Activated T-cell treated with anti-CD3 and anti-CD28 coated beads, Interleukin-2, amount 50 U/mL, for 4 hours (primary cell): ENCODE measurements around the gene ARL17B. TPM values are rescaled to one million over a fixed set of nuclear protein-coding genes. Genes with fewer than 3 reads are reported as not detected.
"Not testable (repeated sequence)": the region's sequence is repeated elsewhere in the genome, so short reads cannot be mapped to it uniquely, and the experiment has no call there.

Source experiments
- ATAC-seq, 2 donors: fragments of 200-7000 bp; cut with Tn5 transposase; one replicate each; pipeline ENCODE4 v1.10.0; 2021
- DNase-seq: peaks from one replicate; pipeline ENCODE4 v3.0.0-alpha.2; 2020
- H3K27me3 Mint-ChIP-seq: one replicate; pipeline ENCODE4 v1.8.0; 2021; ENCODE audit warnings: low read depth, mixed read lengths
- H3K36me3 Mint-ChIP-seq: one replicate; pipeline ENCODE4 v1.8.0; 2022; ENCODE audit warnings: mixed read lengths; ENCODE audit not compliant: insufficient read depth
- H3K4me1 Mint-ChIP-seq: one replicate; pipeline ENCODE4 v1.8.0; 2021; ENCODE audit warnings: low read depth, mixed read lengths
- H3K4me3 Mint-ChIP-seq: one replicate; pipeline ENCODE4 v1.8.0; 2021; ENCODE audit warnings: mild to moderate bottlenecking, moderate library complexity, mixed read lengths
- H3K9me3 Mint-ChIP-seq: one replicate; pipeline ENCODE4 v1.8.0; 2021; ENCODE audit warnings: mixed read lengths
- total RNA-seq, 3 donors: library from RNA; stranded (reverse); gene quantifications; one replicate each; pipeline ENCODE4 v1.2.1, GENCODE V29; 2021

The ARL17B gene
- total RNA-seq, 3 donors from 2014 or later = 7.9 to 17.2 (median 12.4) TPM

DNA sequence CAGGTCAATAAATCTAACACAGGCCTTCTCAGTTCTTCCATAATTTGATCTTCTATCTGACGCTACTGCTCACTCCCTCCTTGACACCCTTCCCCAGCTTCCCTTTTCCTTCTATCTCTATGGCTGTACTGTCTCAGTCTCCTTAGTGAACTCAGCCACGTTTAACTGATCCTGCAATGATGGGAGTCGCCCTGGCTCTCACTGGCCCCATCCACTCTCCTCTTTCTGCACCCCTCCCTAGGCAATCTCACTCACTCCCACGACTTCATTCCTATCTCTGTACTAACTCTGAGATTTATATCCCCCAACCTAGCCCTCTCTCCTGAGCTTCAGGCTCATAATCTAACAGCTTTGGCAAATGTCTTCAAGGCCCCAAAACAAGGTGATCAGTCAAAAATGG lies 7.7 kb downstream of the ARL17B start:
- not testable (repeated sequence) for H3K36me3 Mint-ChIP-seq, DNase-seq, ATAC-seq, H3K4me3 Mint-ChIP-seq, H3K4me1 Mint-ChIP-seq, H3K27me3 Mint-ChIP-seq, H3K9me3 Mint-ChIP-seq

DNA sequence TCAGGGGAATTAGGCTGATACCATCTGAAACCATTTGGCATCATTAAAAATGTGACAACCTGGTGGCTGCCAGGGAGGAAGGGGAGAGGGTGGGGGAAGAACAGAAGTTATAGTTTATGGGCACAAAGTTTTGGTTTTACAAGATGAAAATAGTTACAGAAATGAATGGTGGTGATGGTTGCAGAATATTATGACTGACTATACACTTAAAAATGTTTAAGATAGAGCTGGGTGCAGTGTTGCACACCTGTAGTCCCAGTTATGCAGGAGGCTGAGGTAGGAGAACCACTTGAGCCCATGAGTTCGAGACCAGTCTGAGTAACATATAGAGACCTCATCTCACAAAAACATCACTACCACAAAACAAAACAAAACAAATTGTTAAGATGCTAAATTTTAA lies 12.5 kb downstream of the ARL17B start:
- not testable (repeated sequence) for ATAC-seq, DNase-seq, H3K4me1 Mint-ChIP-seq, H3K36me3 Mint-ChIP-seq, H3K9me3 Mint-ChIP-seq, H3K4me3 Mint-ChIP-seq, H3K27me3 Mint-ChIP-seq

DNA sequence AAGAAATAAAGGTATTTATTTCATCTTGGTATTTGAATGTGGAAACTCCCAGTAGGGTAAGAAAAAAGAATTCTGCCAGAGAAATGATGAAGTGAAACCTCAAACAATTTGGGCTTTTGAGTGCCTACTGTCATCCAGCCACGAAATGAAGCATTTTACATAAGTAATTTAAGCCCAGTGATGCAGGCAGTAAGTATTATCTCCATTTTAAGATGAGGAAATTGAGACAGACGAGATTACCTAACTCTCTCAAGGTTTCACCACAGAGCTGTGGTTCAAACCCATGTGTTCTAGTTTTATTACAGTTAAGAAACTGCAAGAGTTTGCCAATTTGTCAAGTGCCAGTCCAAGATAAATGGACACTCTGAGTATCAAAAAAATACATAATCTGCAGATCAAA lies 13.2 kb downstream of the ARL17B start:
- H3K9me3 Mint-ChIP-seq, DNase-seq, H3K4me1 Mint-ChIP-seq, H3K27me3 Mint-ChIP-seq, H3K36me3 Mint-ChIP-seq, H3K4me3 Mint-ChIP-seq: not testable (repeated sequence)
- peak in 1 of 2 donors; percentile 18 for ATAC-seq

DNA sequence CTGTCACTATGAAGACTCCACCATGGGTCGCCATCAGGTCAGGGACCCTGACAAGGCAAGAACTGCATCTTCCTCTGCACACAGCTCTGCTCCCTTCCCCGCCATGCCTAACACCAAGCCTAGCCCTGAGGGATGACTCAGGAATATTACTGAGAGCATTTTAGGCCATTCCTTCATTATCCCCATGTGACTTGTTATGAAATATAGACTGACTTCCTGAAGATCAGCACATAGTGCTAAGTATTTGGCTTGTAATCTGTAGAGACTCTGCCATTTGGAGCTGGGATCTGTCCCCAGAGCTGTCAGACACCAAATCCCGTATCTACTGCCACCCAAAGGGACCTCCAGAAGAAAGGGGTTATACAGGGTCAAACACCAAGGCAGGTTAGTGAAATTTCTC lies 19.4 kb downstream of the ARL17B start:
- H3K27me3 Mint-ChIP-seq, H3K4me1 Mint-ChIP-seq: not testable (repeated sequence)

DNA sequence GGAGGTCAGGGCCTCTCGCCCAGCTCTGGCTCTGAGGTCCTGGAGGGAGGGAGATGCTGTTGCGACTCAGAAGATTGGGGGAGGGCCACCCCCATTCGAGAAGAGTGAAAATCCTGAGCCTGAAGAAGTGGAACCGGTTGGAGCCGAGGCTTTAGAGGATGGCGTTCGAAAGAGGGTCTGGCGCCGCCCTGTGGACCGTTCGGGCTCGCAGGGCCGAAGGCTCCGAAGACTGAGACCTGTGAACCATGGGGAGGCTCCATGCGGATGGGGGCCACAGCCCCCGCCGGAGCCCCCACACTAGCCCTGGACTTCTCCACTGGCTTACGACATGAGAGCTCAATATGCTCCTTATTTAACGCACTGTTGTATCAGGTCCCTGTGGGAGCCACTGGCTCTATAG lies 20.3 kb downstream of the ARL17B start:
- H3K27me3 Mint-ChIP-seq, H3K4me3 Mint-ChIP-seq, H3K4me1 Mint-ChIP-seq, H3K36me3 Mint-ChIP-seq, DNase-seq, H3K9me3 Mint-ChIP-seq, ATAC-seq: not testable (repeated sequence)

More for the DNA sequence above, 19.4 kb downstream of the ARL17B start:
- not testable (repeated sequence) for H3K9me3 Mint-ChIP-seq, ATAC-seq, H3K36me3 Mint-ChIP-seq, DNase-seq, H3K4me3 Mint-ChIP-seq

DNA sequence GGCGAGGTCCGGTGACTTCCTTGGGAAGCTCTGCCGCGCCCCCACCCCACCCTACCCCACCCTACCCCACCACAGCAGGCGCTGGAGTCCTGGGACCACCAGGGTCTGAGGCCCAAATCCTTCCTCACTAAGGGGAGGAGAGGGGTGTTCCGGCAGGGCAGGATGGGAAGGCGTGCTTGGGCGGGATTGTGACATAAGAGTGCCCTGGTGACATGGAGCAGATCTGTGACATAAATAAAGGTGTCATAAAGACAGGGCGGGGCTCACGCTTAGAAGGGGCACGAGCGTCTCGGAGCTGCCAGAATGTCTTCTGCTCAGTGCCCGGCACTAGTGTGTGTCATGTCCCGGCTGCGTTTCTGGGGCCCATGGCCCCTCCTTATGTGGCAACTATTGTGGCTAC lies 66.7 kb downstream of the ARL17B start, which contains the start of gene LRRC37A:
Gene LRRC37A, plus strand, starts transcription at position 301 of the 400 bp plus-strand sequence. Its CDS starts 3 bp downstream, at position 304.
- DNase-seq, H3K9me3 Mint-ChIP-seq, H3K4me3 Mint-ChIP-seq, H3K27me3 Mint-ChIP-seq, H3K36me3 Mint-ChIP-seq, ATAC-seq, H3K4me1 Mint-ChIP-seq: not testable (repeated sequence)

DNA sequence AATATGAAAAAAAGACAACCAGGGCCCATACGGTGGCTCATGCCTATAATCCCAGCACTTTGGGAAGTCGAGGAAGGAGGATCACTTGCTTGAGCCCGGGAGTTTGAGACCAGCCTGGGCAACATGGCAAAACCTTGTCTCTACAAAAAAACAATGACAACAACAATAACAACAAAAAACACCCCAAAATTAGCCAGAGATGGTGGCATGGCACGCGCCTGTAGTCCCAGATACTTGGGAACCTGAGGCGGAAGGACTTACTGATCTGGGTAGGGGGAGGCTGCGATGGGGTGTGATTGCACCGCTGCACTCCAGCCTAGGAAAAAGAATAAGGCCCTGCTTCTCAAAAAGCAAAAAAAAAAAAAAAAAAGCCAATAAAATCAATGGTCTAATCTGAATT lies 69.9 kb downstream of the ARL17B start:
- not testable (repeated sequence) for H3K36me3 Mint-ChIP-seq, H3K4me3 Mint-ChIP-seq, H3K9me3 Mint-ChIP-seq, DNase-seq, ATAC-seq, H3K4me1 Mint-ChIP-seq, H3K27me3 Mint-ChIP-seq

DNA sequence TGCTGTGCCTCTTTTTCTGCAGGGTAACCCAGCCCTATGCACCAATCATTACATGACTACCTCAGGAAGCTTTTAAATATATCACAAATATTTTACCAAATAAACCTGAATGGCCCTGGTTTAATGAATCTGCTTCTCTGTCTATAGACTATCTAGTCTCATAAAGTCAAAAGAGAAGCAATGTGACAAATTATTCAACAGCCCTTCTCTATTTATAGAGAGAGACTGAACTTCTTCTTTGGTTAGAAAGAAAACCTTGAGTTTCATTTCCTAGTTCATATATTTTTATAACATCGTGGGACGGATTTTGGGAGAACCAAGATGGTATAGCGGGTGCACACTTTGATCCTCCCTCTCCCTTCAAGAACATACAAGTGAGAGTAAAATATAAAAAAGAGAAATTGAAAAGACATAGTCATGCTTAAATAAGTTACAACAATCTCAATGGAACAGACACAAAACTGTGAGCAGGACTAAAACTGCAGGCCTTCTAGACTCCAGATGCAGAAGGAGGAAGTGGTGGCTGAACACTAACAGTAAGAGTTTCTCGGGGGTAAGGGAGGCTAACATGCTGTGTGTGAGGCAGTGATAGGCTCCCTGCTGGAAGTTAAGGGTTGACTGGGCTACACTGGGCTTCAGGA lies 70.5 kb downstream of the ARL17B start:
- ATAC-seq = peak in 1 of 2 donors; percentile 46
- not testable (repeated sequence) for H3K36me3 Mint-ChIP-seq, H3K4me1 Mint-ChIP-seq, DNase-seq, H3K4me3 Mint-ChIP-seq, H3K27me3 Mint-ChIP-seq, H3K9me3 Mint-ChIP-seq

DNA sequence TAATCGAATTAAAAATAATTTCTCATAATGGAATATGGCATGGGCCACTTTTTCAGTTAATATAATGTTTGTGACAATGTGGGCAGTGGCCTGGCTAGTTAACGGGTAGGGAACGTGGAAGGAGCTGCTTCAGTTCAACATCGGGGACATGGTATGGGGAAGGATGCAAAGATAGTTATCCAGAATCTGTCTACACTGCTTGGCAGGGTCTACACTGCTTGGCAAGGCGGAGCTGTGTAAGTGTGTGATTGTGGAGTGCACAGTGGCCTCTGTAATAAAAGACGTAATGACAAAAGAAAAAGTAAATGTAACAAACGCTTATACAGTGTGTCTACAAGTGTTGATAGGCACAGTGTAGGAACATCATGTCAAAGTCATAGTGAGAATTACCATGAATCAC lies 74.0 kb downstream of the ARL17B start:
- not testable (repeated sequence) for DNase-seq, H3K36me3 Mint-ChIP-seq, H3K27me3 Mint-ChIP-seq, H3K4me3 Mint-ChIP-seq, ATAC-seq, H3K9me3 Mint-ChIP-seq
- H3K4me1 Mint-ChIP-seq = peaks cover 25% of the 10 kb centered on the region

DNA sequence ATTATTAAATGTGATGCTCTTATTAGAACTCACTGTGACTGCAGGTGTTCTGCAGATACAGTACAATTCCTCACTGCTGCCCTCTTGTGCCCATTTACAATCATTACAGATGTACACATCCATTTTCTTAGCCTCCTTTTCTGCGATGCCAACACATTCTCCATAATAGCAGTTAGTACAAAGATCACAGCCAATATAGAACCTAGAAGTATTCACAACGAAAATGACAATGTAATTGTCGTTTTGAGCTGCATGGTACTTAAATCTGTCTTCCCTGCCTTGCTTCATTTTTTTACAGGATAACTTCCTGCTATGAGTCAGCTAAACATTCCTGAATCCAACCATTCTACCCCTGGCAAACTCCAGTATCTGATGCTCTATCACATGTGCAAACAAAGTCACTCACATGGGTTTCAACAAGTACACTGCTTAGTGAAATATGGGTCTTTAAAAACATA lies 74.8 kb downstream of the ARL17B start:
- ATAC-seq (peak in 1 of 2 donors; percentile 46), DNase-seq (peak; percentile 46)
- not testable (repeated sequence) for H3K36me3 Mint-ChIP-seq, H3K4me3 Mint-ChIP-seq, H3K27me3 Mint-ChIP-seq, H3K9me3 Mint-ChIP-seq
- peaks cover 25% of the 10 kb centered on the region for H3K4me1 Mint-ChIP-seq

DNA sequence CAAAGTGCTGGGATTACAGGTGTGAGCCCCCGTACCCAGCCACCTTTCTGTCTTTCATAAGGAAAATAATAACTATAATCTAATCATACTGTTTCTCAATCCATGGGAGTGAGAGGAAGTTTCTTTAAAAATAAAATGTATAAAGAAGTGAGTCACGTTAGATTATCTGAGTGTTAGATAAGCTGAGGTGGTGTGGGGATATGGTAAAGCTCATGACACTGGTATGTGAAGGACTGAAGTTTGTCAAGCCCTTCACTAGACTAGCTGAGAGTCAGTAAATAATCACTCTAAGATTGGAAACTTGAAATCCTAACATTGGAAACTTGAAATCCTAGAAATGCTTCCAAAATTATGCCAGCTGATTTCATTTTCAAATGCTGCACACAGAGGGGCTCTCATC lies 76.1 kb downstream of the ARL17B start:
- not testable (repeated sequence) for H3K27me3 Mint-ChIP-seq, DNase-seq, H3K4me3 Mint-ChIP-seq, H3K9me3 Mint-ChIP-seq, ATAC-seq, H3K36me3 Mint-ChIP-seq
- peaks cover 25% of the 10 kb centered on the region for H3K4me1 Mint-ChIP-seq

DNA sequence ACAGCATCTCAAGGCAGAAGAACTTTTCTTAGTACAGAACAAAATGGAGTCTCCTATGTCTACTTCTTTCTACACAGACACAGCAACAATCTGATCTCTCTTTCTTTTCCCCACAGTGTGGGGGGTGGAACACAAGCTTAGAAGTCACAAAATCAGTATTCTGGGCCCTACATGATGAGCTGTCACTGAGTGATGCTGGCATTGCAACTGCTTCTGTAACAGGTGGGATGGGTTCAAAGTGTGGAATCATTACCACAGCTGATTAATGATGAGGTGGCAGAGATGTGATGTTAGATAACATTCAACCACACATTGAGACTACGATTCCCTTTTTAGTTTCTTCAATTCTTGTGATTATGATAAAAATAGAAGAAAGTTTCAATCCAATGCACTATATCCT lies 77.1 kb downstream of the ARL17B start:
- not testable (repeated sequence) for H3K27me3 Mint-ChIP-seq, H3K9me3 Mint-ChIP-seq, H3K4me3 Mint-ChIP-seq, DNase-seq, H3K36me3 Mint-ChIP-seq
- peaks cover 25% of the 10 kb centered on the region for H3K4me1 Mint-ChIP-seq
- ATAC-seq = peak; percentile 100

DNA sequence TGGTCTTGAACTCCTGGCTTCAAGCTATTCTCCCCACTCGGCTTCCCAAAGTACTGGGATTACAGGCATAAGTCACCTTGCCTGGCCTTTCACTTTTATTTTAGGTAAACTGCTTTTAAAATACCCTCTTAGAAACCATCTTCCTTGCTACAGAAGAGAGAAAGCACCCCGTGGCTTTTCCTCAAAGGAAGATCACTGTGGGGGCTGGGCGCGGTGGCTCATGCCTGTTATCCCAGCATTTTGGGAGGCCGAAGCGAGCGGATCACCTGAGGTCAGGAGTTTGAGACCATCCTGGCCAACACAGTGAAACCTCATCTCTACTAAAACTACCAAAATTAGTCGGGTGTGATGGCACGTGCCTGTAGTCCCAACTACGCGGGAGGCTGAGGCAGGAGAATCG lies 78.9 kb downstream of the ARL17B start:
- not testable (repeated sequence) for ATAC-seq, H3K9me3 Mint-ChIP-seq, H3K4me3 Mint-ChIP-seq, H3K36me3 Mint-ChIP-seq, DNase-seq, H3K27me3 Mint-ChIP-seq
- peaks cover 25% of the 10 kb centered on the region for H3K4me1 Mint-ChIP-seq

DNA sequence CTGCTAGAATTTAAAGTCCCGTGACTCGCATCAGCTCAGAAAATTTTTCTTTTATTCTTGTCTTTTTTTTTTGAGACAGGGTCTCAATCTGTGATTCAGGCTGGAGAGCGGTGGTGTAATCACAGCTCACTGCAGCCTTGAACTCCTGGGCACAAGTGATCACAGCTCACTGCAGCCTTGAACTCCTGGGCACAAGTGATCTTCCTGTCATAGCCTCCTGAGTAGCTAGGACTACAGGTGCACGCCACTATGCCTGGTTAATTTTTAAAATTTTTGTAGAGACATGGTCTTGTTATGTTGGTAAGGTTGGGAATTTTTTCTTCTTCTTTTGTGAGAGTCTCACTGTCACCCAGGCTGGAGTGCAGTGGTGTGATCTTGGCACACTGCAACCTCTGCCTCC lies 80.2 kb downstream of the ARL17B start:
- H3K9me3 Mint-ChIP-seq = not testable (repeated sequence)

DNA sequence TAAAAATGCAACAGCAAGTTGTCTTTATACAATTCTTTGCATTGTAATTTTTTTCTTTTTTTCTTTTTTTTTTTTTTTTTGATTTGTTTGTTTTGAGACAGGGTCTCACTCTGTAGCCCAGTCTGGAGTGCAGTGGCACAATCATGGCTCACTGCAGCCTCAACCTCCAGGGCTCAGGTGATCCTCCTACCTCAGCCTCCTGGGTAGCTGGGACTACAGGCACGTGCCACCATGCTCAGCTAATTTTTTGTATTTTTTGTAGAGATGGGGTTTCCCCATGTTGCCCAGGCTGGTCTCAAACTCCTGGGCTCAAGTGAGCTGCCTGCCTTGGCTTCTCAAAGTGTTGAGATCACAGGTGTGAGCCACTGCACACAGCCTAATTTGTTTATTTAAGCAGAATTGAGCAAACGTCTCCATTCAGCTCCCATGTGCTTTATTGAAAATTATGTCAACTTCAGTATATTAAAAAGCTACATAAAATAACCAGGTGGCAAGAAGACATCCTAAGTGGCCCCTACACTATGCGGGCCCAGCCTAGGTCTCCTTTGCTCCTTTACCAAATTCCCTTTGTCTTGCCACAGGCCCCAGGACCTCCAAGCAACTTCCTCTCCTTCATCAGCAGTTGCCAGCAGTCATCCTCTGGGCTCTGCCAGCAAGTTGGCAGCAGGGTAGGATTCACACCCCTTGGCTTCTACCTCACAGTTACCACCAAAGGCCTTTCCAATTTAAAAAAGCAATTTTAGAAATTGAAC lies 84.7 kb downstream of the ARL17B start:
- H3K4me1 Mint-ChIP-seq, ATAC-seq: not testable (repeated sequence)

More for the DNA sequence above, 80.2 kb downstream of the ARL17B start:
- H3K4me3 Mint-ChIP-seq, H3K36me3 Mint-ChIP-seq, H3K27me3 Mint-ChIP-seq, DNase-seq, ATAC-seq: not testable (repeated sequence)
- H3K4me1 Mint-ChIP-seq = peaks cover 18% of the 10 kb centered on the region

More for the DNA sequence above, 84.7 kb downstream of the ARL17B start:
- DNase-seq, H3K27me3 Mint-ChIP-seq, H3K4me3 Mint-ChIP-seq, H3K9me3 Mint-ChIP-seq, H3K36me3 Mint-ChIP-seq: not testable (repeated sequence)
